Endodermal cell (in vitro differentiated cells): ENCODE results near the gene SLC38A7. TPM values are rescaled to one million over a fixed set of nuclear protein-coding genes. Genes with fewer than 3 reads are reported as not detected.

Experiments
- DNase-seq: peaks from one replicate; pipeline ENCODE4 v3.0.0-alpha.2; 2017
- H3K27ac ChIP-seq: 2 replicates; pipeline ENCODE4 v1.5.1; 2013; ENCODE audit warnings: mild to moderate bottlenecking, low read depth, low read length, moderate library complexity
- H3K27me3 ChIP-seq: 2 replicates; pipeline ENCODE4 v1.6.1; 2013; ENCODE audit warnings: mild to moderate bottlenecking, low read length, moderate library complexity; ENCODE audit not compliant: insufficient read depth, control insufficient read depth, poor library complexity, severe bottlenecking
- H3K36me3 ChIP-seq: 2 replicates; pipeline ENCODE4 v1.7.0; 2013; ENCODE audit warnings: mild to moderate bottlenecking, low read length, moderate library complexity; ENCODE audit not compliant: control insufficient read depth, insufficient read depth
- H3K4me1 ChIP-seq: one replicate; pipeline ENCODE4 v1.7.0; 2013; ENCODE audit warnings: low read length; ENCODE audit not compliant: control insufficient read depth, insufficient read depth
- H3K4me3 ChIP-seq: 2 replicates; pipeline ENCODE4 v1.5.1; 2013; ENCODE audit warnings: mild to moderate bottlenecking, low read length, moderate library complexity
- H3K9ac ChIP-seq: 2 replicates; pipeline ENCODE4 v1.6.1; 2013; ENCODE audit warnings: mild to moderate bottlenecking, low read length, moderate library complexity; ENCODE audit not compliant: poor library complexity, severe bottlenecking; ENCODE audit errors: extremely low read depth
- H3K9me3 ChIP-seq: 2 replicates; pipeline ENCODE4 v1.6.1; 2013; ENCODE audit warnings: mild to moderate bottlenecking, low read length, moderate library complexity; ENCODE audit not compliant: control insufficient read depth
- H3K27ac Mint-ChIP-seq: 2 replicates; pipeline ENCODE4 v1.8.0; 2020; ENCODE audit warnings: mixed read lengths
- H3K27me3 Mint-ChIP-seq: 2 replicates; pipeline ENCODE4 v1.8.0; 2021; ENCODE audit warnings: mild to moderate bottlenecking, mixed read lengths; ENCODE audit not compliant: insufficient read depth
- H3K36me3 Mint-ChIP-seq: 2 replicates; pipeline ENCODE4 v1.8.0; 2020; ENCODE audit warnings: low read depth, mixed read lengths
- H3K4me1 Mint-ChIP-seq: 2 replicates; pipeline ENCODE4 v1.8.0; 2020; ENCODE audit warnings: mixed read lengths
- H3K4me3 Mint-ChIP-seq: 2 replicates; pipeline ENCODE4 v1.8.0; 2020; ENCODE audit warnings: mild to moderate bottlenecking, moderate library complexity, mixed read lengths
- H3K9me3 Mint-ChIP-seq: 2 replicates; pipeline ENCODE4 v1.8.0; 2020; ENCODE audit warnings: mild to moderate bottlenecking, mixed read lengths
- CTCF ChIP-seq: fragments of 200-600 bp; sonication (generic); conservative IDR thresholded peaks from 2 replicates; pipeline ENCODE4 v1.5.0; 2021; ENCODE audit warnings: antibody characterized with exemption, mild to moderate bottlenecking
- whole genome bisulfite sequencing, 2 experiments: methylation state at CpG; one replicate each; pipeline versions ENCODE4 v1.1.5 to v1.1.7; 2013; ENCODE audit warnings: missing lambda C conversion rate in 2 of 2, mixed read lengths in 1 of 2; ENCODE audit not compliant: insufficient coverage in 1 of 2, insufficient read length in 1 of 2; 5-methylcytosine and 5-hydroxymethylcytosine counted together
- long read RNA-seq, 4 experiments: library from polyadenylated mRNA in 2 of 4; library from RNA in 1 of 4; library from capped mRNA in 1 of 4; stranded (forward) in 3 of 4; unstranded in 1 of 4; transcript quantifications; one replicate each; pipeline ENCODE4 v2.0.0, GENCODE V29; 2020 to 2021; ENCODE audit warnings: inconsistent platforms in 1 of 4
- polyA plus RNA-seq, 2 experiments: library from polyadenylated mRNA; stranded (reverse); fragments of 50-300 nt; gene quantifications; one replicate each; pipeline ENCODE4 v1.2.3, GENCODE V29; 2013
- total RNA-seq, 2 donors: library from RNA; stranded (reverse); fragmentation: NEBNext Ultra II Directional in 1 of 2; extraction: Animal tissue kit (Norgen Biotek cat#: 25700) in 1 of 2; gene quantifications; 2 replicates in 1 of 2; 3 replicates in 1 of 2; pipeline ENCODE4 v1.2.1, GENCODE V29; 2021

SLC38A7 gene, protein sequence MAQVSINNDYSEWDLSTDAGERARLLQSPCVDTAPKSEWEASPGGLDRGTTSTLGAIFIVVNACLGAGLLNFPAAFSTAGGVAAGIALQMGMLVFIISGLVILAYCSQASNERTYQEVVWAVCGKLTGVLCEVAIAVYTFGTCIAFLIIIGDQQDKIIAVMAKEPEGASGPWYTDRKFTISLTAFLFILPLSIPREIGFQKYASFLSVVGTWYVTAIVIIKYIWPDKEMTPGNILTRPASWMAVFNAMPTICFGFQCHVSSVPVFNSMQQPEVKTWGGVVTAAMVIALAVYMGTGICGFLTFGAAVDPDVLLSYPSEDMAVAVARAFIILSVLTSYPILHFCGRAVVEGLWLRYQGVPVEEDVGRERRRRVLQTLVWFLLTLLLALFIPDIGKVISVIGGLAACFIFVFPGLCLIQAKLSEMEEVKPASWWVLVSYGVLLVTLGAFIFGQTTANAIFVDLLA
- 10 to 100 TPM; 42.5 to 53.8 TPM for total RNA-seq
- polyA plus RNA-seq (2013, experiment 1 of 2) = 16.8 TPM
- 15.7 TPM for polyA plus RNA-seq (2013, experiment 2 of 2)
- long read RNA-seq, experiment 1, partial matches to known transcripts = 7 of 18 reads
- long read RNA-seq, experiment 1, other reads (novel, unspliced or antisense) = 11 of 18 reads
- long read RNA-seq, experiment 2, full-length matches to known transcripts = 82 of 112 reads
- long read RNA-seq, experiment 2, partial matches to known transcripts = 9 of 112 reads
- long read RNA-seq, experiment 2, other reads (novel, unspliced or antisense) = 21 of 112 reads
- long read RNA-seq, experiment 3, full-length matches to known transcripts = 192 of 259 reads
- long read RNA-seq, experiment 3, partial matches to known transcripts = 12 of 259 reads
- long read RNA-seq, experiment 3, other reads (novel, unspliced or antisense) = 55 of 259 reads
- long read RNA-seq, experiment 4, full-length matches to known transcripts = 6 of 13 reads
- long read RNA-seq, experiment 4, partial matches to known transcripts = 4 of 13 reads
- long read RNA-seq, experiment 4, other reads (novel, unspliced or antisense) = 3 of 13 reads

DNA sequence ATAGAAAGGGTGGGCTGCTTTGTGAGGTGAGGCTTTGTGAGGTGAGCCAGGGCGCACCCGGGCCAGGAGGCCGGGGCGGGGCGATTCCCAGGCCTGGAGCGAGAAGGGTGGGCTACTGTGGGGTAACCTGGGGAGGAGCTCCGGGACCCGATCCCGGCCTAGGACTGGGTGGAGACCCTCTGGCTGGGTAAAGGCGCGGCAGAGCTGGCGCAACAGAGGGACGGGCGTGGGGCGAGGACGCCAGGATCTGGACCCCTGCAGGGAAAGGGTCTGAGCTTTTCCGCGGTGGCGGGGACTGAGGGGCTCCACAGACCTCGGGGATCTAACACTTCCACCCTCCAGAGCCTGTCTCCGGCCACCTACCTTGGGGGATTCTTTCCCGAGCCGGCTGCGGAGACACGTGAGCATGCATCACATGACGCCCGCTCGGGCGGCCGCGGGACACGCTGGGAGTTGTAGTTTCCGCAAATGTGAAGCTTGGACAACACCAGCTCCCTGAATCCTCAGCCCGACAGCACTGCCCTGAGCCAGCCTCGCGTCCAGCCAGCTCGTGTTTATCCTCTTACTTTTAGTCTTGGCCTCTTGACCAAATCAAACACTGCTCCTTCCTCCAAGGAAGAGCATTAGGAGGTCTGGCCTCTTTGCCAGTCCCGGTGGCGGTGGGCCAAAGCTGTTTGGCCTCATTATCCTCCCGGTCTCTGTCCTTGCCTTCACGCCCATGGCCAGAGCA lies at the start of gene SLC38A7:
Gene SLC38A7 (minus strand): TSS at position 417 of the 730 bp plus-strand sequence. CDS start 4,644 bp downstream, outside the sequence.
- 1 to 11% methylated on average over 19 to 41 of the region's 41 CpGs for WGBS, 2 experiments
- Mint-ChIP-seq H3K27ac (peak within 1 kb of the TSS; percentile 96), H3K4me3 (peak within 1 kb of the TSS; percentile 94), H3K27me3 (peaks cover 15% of the 10 kb centered on the region), H3K9me3 (no peaks in the 10 kb centered on the region), H3K4me1 (peaks cover 11% of the 10 kb centered on the region), H3K36me3 (peaks cover 12% of the 10 kb centered on the region)
- no peaks in the 10 kb centered on the region for H3K4me1 ChIP-seq
- H3K27me3 ChIP-seq = peaks cover 12% of the 10 kb centered on the region
- DNase-seq = peak; percentile 96
- no peak for TF ChIP-seq CTCF
- peak within 1 kb of the TSS; percentile 94 for H3K9ac ChIP-seq
- no peak within 1 kb of the TSS for H3K27ac ChIP-seq
- no peaks in the 10 kb centered on the region for H3K9me3 ChIP-seq
- peak within 1 kb of the TSS; percentile 86 for H3K4me3 ChIP-seq
- H3K36me3 ChIP-seq = peaks cover 8% of the 10 kb centered on the region

DNA sequence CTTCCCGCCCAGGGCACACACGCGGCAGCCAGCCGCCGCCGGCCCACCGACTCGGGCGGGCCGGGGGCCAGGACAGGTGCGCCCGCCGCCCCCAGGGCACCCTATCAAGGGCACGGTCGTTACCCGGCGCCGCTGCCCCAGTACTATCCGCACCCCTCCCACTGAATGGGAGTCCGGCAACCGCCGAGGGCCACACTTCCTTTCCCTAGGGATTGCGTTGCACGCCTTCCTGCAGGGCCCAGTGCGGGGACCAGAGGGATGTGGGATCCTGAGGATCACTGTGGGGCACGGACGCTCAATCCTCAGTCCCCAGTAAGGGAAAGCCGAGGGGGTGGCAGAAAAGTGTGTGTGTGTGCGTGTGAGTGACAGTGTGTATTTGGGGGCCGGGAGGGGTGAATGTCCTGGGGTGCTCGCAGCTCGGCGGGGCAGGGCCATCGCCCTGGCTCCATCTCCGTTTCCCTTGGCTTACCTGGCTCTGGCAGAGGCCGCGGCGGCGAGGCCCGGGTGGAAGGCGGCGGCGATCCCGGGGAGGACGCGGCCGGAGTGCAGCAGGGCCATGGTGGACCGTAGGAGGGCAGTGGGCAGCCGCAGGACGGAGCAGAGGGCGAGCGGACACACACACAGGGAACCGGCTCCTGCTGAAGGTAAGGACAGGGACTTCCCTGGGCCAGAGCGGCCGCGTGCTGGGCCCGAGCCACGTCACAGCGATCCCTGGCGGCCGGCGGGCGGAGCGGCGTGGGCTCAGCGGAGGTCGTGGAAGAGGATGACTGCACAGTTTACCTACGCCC lies 49.3 kb upstream of the SLC38A7 start, which contains the start of gene GOT2:
Gene GOT2 (minus strand): TSS at position 646 of the 788 bp plus-strand sequence. CDS start 88 bp downstream, at position 558.
- Mint-ChIP-seq H3K9me3 (no peaks in the 10 kb centered on the region), H3K36me3 (peaks cover 5% of the 10 kb centered on the region), H3K27ac (peak within 1 kb of the TSS; percentile 95), H3K4me3 (peak within 1 kb of the TSS; percentile 97), H3K27me3 (no peaks in the 10 kb centered on the region), H3K4me1 (peaks cover 9% of the 10 kb centered on the region)
- Histone ChIP-seq H3K9ac (peak within 1 kb of the TSS; percentile 76), H3K4me3 (peak within 1 kb of the TSS; percentile 88), H3K4me1 (peaks cover 4% of the 10 kb centered on the region), H3K9me3 (no peaks in the 10 kb centered on the region), H3K27me3 (no peaks in the 10 kb centered on the region), H3K27ac (peak within 1 kb of the TSS; percentile 47), H3K36me3 (peaks cover 4% of the 10 kb centered on the region)
- peak; percentile 96 for DNase-seq
- WGBS, 2 experiments = 0 to 1% methylated on average over 10 to 68 of the region's 68 CpGs
- peak; percentile 93 for TF ChIP-seq CTCF
